Astrocyte (in vitro differentiated cells and primary cell): Measurements from ENCODE around the gene DCLRE1A. TPM values are rescaled to one million over a fixed set of nuclear protein-coding genes. Genes with fewer than 3 reads are reported as not detected.

Experiments used
- DNase-seq: peaks from one replicate; pipeline ENCODE4 v3.0.0-alpha.2; 2010; ENCODE audit warnings: low read depth
- FAIRE-seq: peaks from 2 replicates; lab custom pipeline; 2011; peaks lifted over from hg19 to GRCh38; lab: Jason Lieb, UNC
- H2AFZ ChIP-seq: 2 replicates; pipeline ENCODE4 v1.6.0; 2012; ENCODE audit warnings: low read depth, low read length, inconsistent platforms
- H3K27ac ChIP-seq: 2 replicates; pipeline ENCODE4 v1.5.1; 2011; ENCODE audit warnings: low read depth, low read length, inconsistent platforms
- H3K27me3 ChIP-seq: 2 replicates; pipeline ENCODE4 v1.6.0; 2011; ENCODE audit warnings: low read length, inconsistent platforms; ENCODE audit not compliant: insufficient read depth
- H3K36me3 ChIP-seq: 2 replicates; pipeline ENCODE4 v1.5.1; 2011; ENCODE audit warnings: low read length, inconsistent platforms; ENCODE audit not compliant: insufficient read depth
- H3K4me1 ChIP-seq: 2 replicates; pipeline ENCODE4 v1.5.1; 2011; ENCODE audit warnings: low read length, inconsistent platforms; ENCODE audit not compliant: insufficient read depth
- H3K4me2 ChIP-seq: 2 replicates; pipeline ENCODE4 v1.6.0; 2012; ENCODE audit warnings: low read length, inconsistent platforms
- H3K4me3 ChIP-seq: 2 replicates; pipeline ENCODE4 v1.5.1; 2011; ENCODE audit warnings: low read depth, mild to moderate bottlenecking, low read length, inconsistent platforms; ENCODE audit not compliant: insufficient read depth
- H3K79me2 ChIP-seq: 2 replicates; pipeline ENCODE4 v1.6.0; 2012; ENCODE audit warnings: mild to moderate bottlenecking, low read length, inconsistent platforms; ENCODE audit not compliant: insufficient read depth
- H3K9ac ChIP-seq: 2 replicates; pipeline ENCODE4 v1.6.0; 2012; ENCODE audit warnings: mild to moderate bottlenecking, low read length, inconsistent platforms
- H3K9me3 ChIP-seq: 2 replicates; pipeline ENCODE4 v1.5.1; 2012; ENCODE audit warnings: low read depth, mild to moderate bottlenecking, low read length, inconsistent platforms; ENCODE audit not compliant: insufficient read depth
- H4K20me1 ChIP-seq: 2 replicates; pipeline ENCODE4 v1.6.0; 2012; ENCODE audit warnings: low read length, inconsistent platforms; ENCODE audit not compliant: insufficient read depth
- H3K27ac Mint-ChIP-seq: one replicate; pipeline ENCODE4 v1.8.0; 2021; ENCODE audit warnings: mild to moderate bottlenecking, mixed read lengths; ENCODE audit not compliant: unreplicated experiment
- H3K27me3 Mint-ChIP-seq: one replicate; pipeline ENCODE4 v1.8.0; 2021; ENCODE audit warnings: low read depth, mixed read lengths; ENCODE audit not compliant: unreplicated experiment
- H3K36me3 Mint-ChIP-seq: one replicate; pipeline ENCODE4 v1.8.0; 2021; ENCODE audit warnings: low read depth, mixed read lengths; ENCODE audit not compliant: unreplicated experiment
- H3K4me1 Mint-ChIP-seq: one replicate; pipeline ENCODE4 v1.8.0; 2021; ENCODE audit warnings: low read depth, mixed read lengths; ENCODE audit not compliant: unreplicated experiment
- H3K4me3 Mint-ChIP-seq: one replicate; pipeline ENCODE4 v1.8.0; 2021; ENCODE audit warnings: mild to moderate bottlenecking, moderate library complexity, mixed read lengths; ENCODE audit not compliant: unreplicated experiment
- H3K9me3 Mint-ChIP-seq: one replicate; pipeline ENCODE4 v1.8.0; 2021; ENCODE audit warnings: mild to moderate bottlenecking, mixed read lengths; ENCODE audit not compliant: unreplicated experiment
- CTCF ChIP-seq: IDR thresholded peaks from 2 replicates; pipeline ENCODE4 v1.5.1; 2011; ENCODE audit warnings: low read depth, mild to moderate bottlenecking, inconsistent platforms, low read length, moderate library complexity; ENCODE audit not compliant: insufficient read depth
- EZH2 ChIP-seq: IDR thresholded peaks from 2 replicates; pipeline ENCODE4 v1.6.1; 2012; ENCODE audit warnings: mild to moderate bottlenecking, low read length, inconsistent platforms; ENCODE audit not compliant: insufficient read depth
- total RNA-seq: library from RNA; stranded (reverse); gene quantifications from 2 replicates; pipeline ENCODE4 v1.2.1, GENCODE V29; 2021

DCLRE1A gene
- total RNA-seq, 1 donor from 2014 or later, result 3.8 TPM

DNA sequence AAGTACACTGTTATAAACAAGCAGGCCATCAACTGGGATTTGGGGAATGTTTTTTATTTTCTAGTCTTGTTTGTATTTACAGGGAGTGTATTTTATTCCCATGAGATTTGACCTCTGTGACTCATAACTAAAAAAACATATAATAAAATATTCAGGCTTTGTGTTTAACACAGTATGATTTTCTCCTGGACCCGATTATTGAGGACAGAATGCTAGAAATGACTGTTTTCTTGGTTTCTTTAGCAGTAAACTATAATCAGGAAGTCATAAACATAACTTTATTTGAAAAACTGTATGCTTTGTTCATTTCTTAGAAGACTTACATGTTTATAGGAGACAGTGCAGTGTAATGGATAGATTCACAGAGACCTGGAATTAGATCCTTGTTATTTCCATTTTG is 2.7 kb upstream of the DCLRE1A start:
- Histone ChIP-seq H3K4me3 (no peak overlapping the region), H3K9me3 (no peaks in the 10 kb centered on the region), H3K79me2 (peaks cover 36% of the 10 kb centered on the region), H4K20me1 (no peaks in the 10 kb centered on the region), H3K4me1 (peaks cover 17% of the 10 kb centered on the region), H3K9ac (no peak overlapping the region), H3K36me3 (peaks cover 19% of the 10 kb centered on the region), H2AFZ (no peak overlapping the region), H3K4me2 (peak overlapping the region; percentile 98), H3K27ac (no peak overlapping the region), H3K27me3 (no peaks in the 10 kb centered on the region)
- Mint-ChIP-seq H3K4me3 (peak overlapping the region; percentile 92), H3K27ac (no peak overlapping the region), H3K27me3 (no peaks in the 10 kb centered on the region), H3K9me3 (peaks cover 8% of the 10 kb centered on the region), H3K36me3 (peaks cover 10% of the 10 kb centered on the region), H3K4me1 (peaks cover 14% of the 10 kb centered on the region)
- DNase-seq (no peak), FAIRE-seq (no peak)
- TF ChIP-seq EZH2, result no peak
- no peak for TF ChIP-seq CTCF

DNA sequence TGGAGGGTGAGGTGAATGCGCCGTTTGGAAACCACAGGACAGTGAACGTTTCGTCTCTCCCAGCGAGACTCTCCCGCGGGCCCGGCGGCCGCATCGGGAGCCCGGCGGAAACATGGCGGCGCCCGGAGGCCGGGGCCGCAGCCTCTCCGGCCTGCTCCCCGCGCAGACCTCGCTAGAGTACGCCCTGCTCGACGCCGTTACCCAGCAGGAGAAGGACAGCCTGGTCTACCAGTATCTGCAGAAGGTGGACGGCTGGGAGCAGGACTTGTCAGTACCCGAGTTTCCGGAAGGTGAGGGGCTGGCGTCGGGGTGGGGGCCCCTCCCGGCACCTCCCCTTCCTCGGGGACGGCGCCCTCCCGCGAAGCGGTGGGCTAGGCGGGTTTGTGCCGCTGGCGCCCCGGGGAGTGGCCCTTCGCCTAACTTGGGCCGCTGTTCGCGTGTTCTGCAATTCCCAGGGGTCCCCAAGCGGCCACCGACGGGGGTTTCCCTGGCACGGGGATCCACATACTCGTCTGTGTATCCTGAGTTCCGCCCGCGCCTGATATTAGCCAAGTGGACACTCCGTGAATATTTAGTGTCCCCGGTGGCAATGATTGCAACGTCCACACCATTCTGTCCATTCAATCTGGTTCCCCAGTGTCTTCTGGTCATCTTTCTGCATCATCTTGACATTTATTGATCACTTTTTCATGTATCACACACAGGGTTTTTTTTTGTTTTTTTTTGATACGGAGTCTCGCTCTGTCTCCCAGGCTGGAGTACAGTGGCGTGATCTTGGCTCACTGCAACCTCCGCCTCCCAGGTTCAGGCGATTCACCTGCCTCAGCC is 1.1 kb upstream of the DCLRE1A start:
- Mint-ChIP-seq H3K4me1 (peaks cover 14% of the 10 kb centered on the region), H3K9me3 (no peaks in the 10 kb centered on the region), H3K4me3 (peak overlapping the region; percentile 92), H3K36me3 (no peaks in the 10 kb centered on the region), H3K27me3 (no peaks in the 10 kb centered on the region), H3K27ac (peak overlapping the region; percentile 98)
- H3K4me3 ChIP-seq, result peak overlapping the region; percentile 88
- H3K27ac ChIP-seq, result peak overlapping the region; percentile 92
- no peaks in the 10 kb centered on the region for H3K27me3 ChIP-seq
- no peaks in the 10 kb centered on the region for H3K9me3 ChIP-seq
- H2AFZ ChIP-seq, result peak overlapping the region; percentile 96
- H3K79me2 ChIP-seq, result peaks cover 36% of the 10 kb centered on the region
- H3K4me2 ChIP-seq, result peak overlapping the region; percentile 98
- H3K9ac ChIP-seq, result peak overlapping the region; percentile 93
- no peak for FAIRE-seq
- TF ChIP-seq CTCF (no peak), EZH2 (no peak)
- peaks cover 9% of the 10 kb centered on the region for H3K36me3 ChIP-seq
- H3K4me1 ChIP-seq, result peaks cover 17% of the 10 kb centered on the region
- no peaks in the 10 kb centered on the region for H4K20me1 ChIP-seq
- DNase-seq, result peak; percentile 39

DNA sequence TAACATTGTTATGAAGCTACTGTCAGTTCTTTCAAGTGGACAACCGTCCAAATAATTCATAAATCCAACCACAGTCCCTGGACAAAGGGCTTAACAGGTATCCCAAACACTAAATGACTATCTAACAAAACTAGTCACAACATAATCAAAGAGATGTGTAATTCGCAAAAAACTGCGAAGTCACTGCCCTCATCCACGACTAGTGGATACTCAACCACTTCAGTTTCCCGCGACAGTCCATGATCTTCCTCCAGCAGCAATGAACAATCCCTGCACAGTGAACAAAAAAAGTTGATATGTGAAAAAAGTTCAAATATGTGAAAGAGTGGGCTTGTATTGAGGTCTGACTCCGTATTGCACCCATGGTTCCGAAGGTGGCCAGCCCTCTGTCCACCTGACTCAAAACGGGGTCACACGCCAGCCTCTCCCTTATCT is 287 bp downstream of the DCLRE1A start:
- H2AFZ ChIP-seq, result peak overlapping the region; percentile 96
- H3K4me1 ChIP-seq, result peaks cover 15% of the 10 kb centered on the region
- FAIRE-seq, result no peak
- H3K27me3 Mint-ChIP-seq, result no peaks in the 10 kb centered on the region
- peaks cover 36% of the 10 kb centered on the region for H3K79me2 ChIP-seq
- peaks cover 2% of the 10 kb centered on the region for H3K36me3 ChIP-seq
- H4K20me1 ChIP-seq, result no peaks in the 10 kb centered on the region
- H3K27me3 ChIP-seq, result no peaks in the 10 kb centered on the region
- peak overlapping the region; percentile 98 for H3K27ac Mint-ChIP-seq
- H3K4me3 Mint-ChIP-seq, result peak overlapping the region; percentile 92
- DNase-seq, result peak; percentile 4
- H3K9me3 Mint-ChIP-seq, result no peaks in the 10 kb centered on the region
- H3K4me2 ChIP-seq, result peak overlapping the region; percentile 98
- peaks cover 14% of the 10 kb centered on the region for H3K4me1 Mint-ChIP-seq
- H3K9ac ChIP-seq, result peak overlapping the region; percentile 93
- peak overlapping the region; percentile 92 for H3K27ac ChIP-seq
- no peaks in the 10 kb centered on the region for H3K9me3 ChIP-seq
- TF ChIP-seq CTCF (no peak), EZH2 (no peak)
- no peaks in the 10 kb centered on the region for H3K36me3 Mint-ChIP-seq
- H3K4me3 ChIP-seq, result peak overlapping the region; percentile 88
